Fibroblast of lung (primary cell): ENCODE data around the gene CEP63. TPM values are rescaled to one million over a fixed set of nuclear protein-coding genes. Genes with fewer than 3 reads are reported as not detected.

Experiments used
- DNase-seq, 2 donors: peaks; one replicate each; pipeline versions ENCODE4 v3.0.0 to v3.0.0-alpha.2; 2010; ENCODE audit warnings: low read depth in 2 of 2
- H2AFZ ChIP-seq: 2 replicates; pipeline ENCODE4 v1.5.1; 2012; ENCODE audit warnings: low read length, control low read depth, inconsistent platforms
- H3K27ac ChIP-seq: 2 replicates; pipeline ENCODE4 v1.5.1; 2011; ENCODE audit warnings: low read length, control low read depth; ENCODE audit not compliant: insufficient read depth
- H3K27me3 ChIP-seq: 2 replicates; pipeline ENCODE4 v1.5.1; 2011; ENCODE audit warnings: mild to moderate bottlenecking, low read length; ENCODE audit not compliant: control insufficient read depth, insufficient read depth
- H3K36me3 ChIP-seq: 2 replicates; pipeline ENCODE4 v1.5.1; 2011; ENCODE audit warnings: low read length; ENCODE audit not compliant: control insufficient read depth, insufficient read depth
- H3K4me1 ChIP-seq: 2 replicates; pipeline ENCODE4 v1.5.1; 2011; ENCODE audit warnings: low read length; ENCODE audit not compliant: control insufficient read depth, insufficient read depth; ENCODE audit errors: extremely low read depth
- H3K4me2 ChIP-seq: 2 replicates; pipeline ENCODE4 v1.5.1; 2011; ENCODE audit warnings: low read length, control low read depth; ENCODE audit not compliant: insufficient read depth; ENCODE audit errors: extremely low read depth
- H3K4me3 ChIP-seq, 4 experiments: fragments of 200-600 bp in 1 of 4; sonication (generic) in 1 of 4; replicated peaks in 1 of 4; 2 replicates each; pipeline ENCODE4 v1.5.1; 2011 to 2016; ENCODE audit warnings: low read length in 4 of 4, low read depth in 3 of 4, mild to moderate bottlenecking in 3 of 4, control low read depth in 2 of 4, inconsistent platforms in 1 of 4, mixed read lengths in 1 of 4; ENCODE audit not compliant: insufficient read depth in 1 of 4; ENCODE audit errors: control extremely low read depth in 1 of 4
- H3K79me2 ChIP-seq: 2 replicates; pipeline ENCODE4 v1.5.1; 2012; ENCODE audit warnings: mild to moderate bottlenecking, low read length, inconsistent platforms; ENCODE audit not compliant: control insufficient read depth, insufficient read depth
- H3K9ac ChIP-seq: 2 replicates; pipeline ENCODE4 v1.5.1; 2011; ENCODE audit warnings: mild to moderate bottlenecking, low read length, control low read depth; ENCODE audit not compliant: insufficient read depth
- H3K9me3 ChIP-seq: 2 replicates; pipeline ENCODE4 v1.5.1; 2012; ENCODE audit warnings: low read depth, low read length; ENCODE audit not compliant: control insufficient read depth, insufficient read depth
- H4K20me1 ChIP-seq: 2 replicates; pipeline ENCODE4 v1.5.1; 2011; ENCODE audit warnings: low read length; ENCODE audit not compliant: control insufficient read depth, insufficient read depth; ENCODE audit errors: extremely low read depth
- CTCF ChIP-seq, 2 donors: IDR thresholded peaks in 1 of 2; conservative IDR thresholded peaks in 1 of 2; 1 replicate in 1 of 2; 2 replicates in 1 of 2; pipeline ENCODE4 v1.5.1; 2011 to 2012; ENCODE audit warnings: low read length in 2 of 2, control low read depth in 1 of 2, inconsistent platforms in 1 of 2, low read depth in 1 of 2, mild to moderate bottlenecking in 1 of 2
- EZH2 ChIP-seq: IDR thresholded peaks from 2 replicates; pipeline ENCODE4 v1.5.1; 2012; ENCODE audit warnings: low read length, control low read depth, mild to moderate bottlenecking; ENCODE audit errors: missing control alignments
- polyA plus RNA-seq, 2 donors: library from polyadenylated mRNA; depleted of rRNA in 1 of 2; stranded (reverse) in 1 of 2; unstranded in 1 of 2; fragments of >200 nt; gene quantifications; 2 replicates each; pipeline ENCODE4 v1.2.1, GENCODE V29; 2011 to 2012; ENCODE audit warnings: missing spikeins in 1 of 2
- total RNA-seq: library from RNA; depleted of rRNA; stranded (reverse); fragments of >200 nt; gene quantifications from 2 replicates; pipeline ENCODE4 v1.2.1, GENCODE V29; 2014

Gene CEP63
- total and polyA plus RNA-seq, 2 donors (not counting 1 experiment from before 2014, with no cell fraction given) = 22.3 to 26.4 TPM

- Histone ChIP-seq H3K9ac (no peak overlapping the region), H3K79me2 (no peaks in the 10 kb centered on the region), H3K4me1 (no peaks in the 10 kb centered on the region), H2AFZ (no peak overlapping the region), H3K27me3 (no peaks in the 10 kb centered on the region), H4K20me1 (no peaks in the 10 kb centered on the region), H3K36me3 (no peaks in the 10 kb centered on the region), H3K9me3 (no peaks in the 10 kb centered on the region), H3K27ac (no peak overlapping the region), H3K4me3 (no peak overlapping the region), H3K4me2 (no peak overlapping the region)
- DNase-seq = no peak
- peak in 1 of 2 donors; percentile 10 for TF ChIP-seq CTCF (conservative IDR thresholded peaks at IDR 0.05 in 1 of 2, IDR thresholded peaks at IDR 0.05 in 1 of 2; ENCODE audit: low read depth in 1 of 2, low read length in 2 of 2)
- no peak for TF ChIP-seq EZH2
Measured at GRCh38 chr3:134527037-134527436, 41.2 kb downstream of the CEP63 start.

GRCh38 chr3:134527538-134528186 lies 41.8 kb downstream of the CEP63 start:
- no peaks in the 10 kb centered on the region for H3K9me3 ChIP-seq
- no peaks in the 10 kb centered on the region for H3K4me1 ChIP-seq
- H3K4me3 ChIP-seq = no peak overlapping the region
- no peaks in the 10 kb centered on the region for H3K79me2 ChIP-seq
- TF ChIP-seq CTCF (conservative IDR thresholded peaks at IDR 0.05 in 1 of 2, IDR thresholded peaks at IDR 0.05 in 1 of 2; ENCODE audit: low read depth in 1 of 2, low read length in 2 of 2) (no peak), EZH2 (no peak)
- H3K27me3 ChIP-seq = no peaks in the 10 kb centered on the region
- H3K27ac ChIP-seq = no peak overlapping the region
- no peak overlapping the region for H2AFZ ChIP-seq
- no peak overlapping the region for H3K4me2 ChIP-seq
- H4K20me1 ChIP-seq = no peaks in the 10 kb centered on the region
- no peak overlapping the region for H3K9ac ChIP-seq
- DNase-seq = no peak
- H3K36me3 ChIP-seq = no peaks in the 10 kb centered on the region

GRCh38 chr3:134533493-134533892 lies 47.6 kb downstream of the CEP63 start:
- H3K4me1 ChIP-seq = no peaks in the 10 kb centered on the region
- no peaks in the 10 kb centered on the region for H3K36me3 ChIP-seq
- no peak overlapping the region for H3K4me3 ChIP-seq
- no peak for DNase-seq
- H3K9me3 ChIP-seq = no peaks in the 10 kb centered on the region
- no peaks in the 10 kb centered on the region for H4K20me1 ChIP-seq
- H3K79me2 ChIP-seq = no peaks in the 10 kb centered on the region
- TF ChIP-seq EZH2 (no peak), CTCF (conservative IDR thresholded peaks at IDR 0.05 in 1 of 2, IDR thresholded peaks at IDR 0.05 in 1 of 2; ENCODE audit: low read depth in 1 of 2, low read length in 2 of 2) (no peak)
- no peak overlapping the region for H3K9ac ChIP-seq
- no peak overlapping the region for H2AFZ ChIP-seq
- H3K27ac ChIP-seq = no peak overlapping the region
- H3K4me2 ChIP-seq = no peak overlapping the region
- no peaks in the 10 kb centered on the region for H3K27me3 ChIP-seq
